CD4-positive, alpha-beta T cell treated with Interleukin-4 for 1 hour (primary cell): ENCODE data around the gene PERCC1.
"Not testable (repeated sequence)": the region's sequence is repeated elsewhere in the genome, so short reads cannot be mapped to it uniquely, and the experiment has no call there.

ENCODE experiments used
- DNase-seq, 2 donors: peaks; one replicate each; pipeline ENCODE4 v3.0.0-alpha.2; 2020 to 2022

PERCC1 gene

DNA sequence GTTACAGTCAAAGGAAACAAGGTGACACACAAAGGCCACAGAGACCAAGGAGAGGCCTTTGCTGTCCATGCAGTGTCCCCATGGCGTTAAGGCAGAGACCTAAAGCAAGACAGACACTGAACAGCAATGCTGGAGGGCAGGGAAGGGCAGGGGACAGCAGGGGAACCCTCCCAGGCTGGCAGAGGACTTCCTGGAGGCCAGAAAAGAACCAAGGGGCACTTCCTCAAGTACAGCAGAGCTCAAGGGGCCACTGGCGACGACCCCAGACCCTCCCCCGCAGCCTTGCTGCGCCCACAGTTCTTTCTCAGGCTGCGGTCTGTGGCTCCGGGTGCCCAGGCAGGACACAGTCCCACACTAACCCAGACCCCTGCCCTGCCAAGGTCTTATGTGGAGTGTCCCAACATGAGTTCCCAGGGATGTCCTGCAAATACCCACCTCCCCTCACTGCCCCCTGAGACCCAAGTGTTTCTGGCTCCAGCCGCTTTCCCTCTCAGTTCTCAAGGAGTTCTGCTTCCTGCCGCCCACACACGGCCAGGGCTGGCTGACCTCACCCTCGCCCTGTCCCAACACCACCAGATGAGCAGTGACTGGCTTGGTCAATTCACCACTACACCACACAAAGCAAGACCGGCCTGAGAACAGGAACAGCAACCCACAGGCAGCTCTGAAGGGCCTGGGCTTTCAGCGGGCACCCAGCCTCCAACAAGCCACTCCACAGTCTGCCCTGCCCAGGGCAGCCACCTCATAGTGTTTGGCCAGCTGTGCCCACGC, 39.8 kb downstream of the PERCC1 start:
- peak in 1 of 2 donors; percentile 52 for DNase-seq

DNA sequence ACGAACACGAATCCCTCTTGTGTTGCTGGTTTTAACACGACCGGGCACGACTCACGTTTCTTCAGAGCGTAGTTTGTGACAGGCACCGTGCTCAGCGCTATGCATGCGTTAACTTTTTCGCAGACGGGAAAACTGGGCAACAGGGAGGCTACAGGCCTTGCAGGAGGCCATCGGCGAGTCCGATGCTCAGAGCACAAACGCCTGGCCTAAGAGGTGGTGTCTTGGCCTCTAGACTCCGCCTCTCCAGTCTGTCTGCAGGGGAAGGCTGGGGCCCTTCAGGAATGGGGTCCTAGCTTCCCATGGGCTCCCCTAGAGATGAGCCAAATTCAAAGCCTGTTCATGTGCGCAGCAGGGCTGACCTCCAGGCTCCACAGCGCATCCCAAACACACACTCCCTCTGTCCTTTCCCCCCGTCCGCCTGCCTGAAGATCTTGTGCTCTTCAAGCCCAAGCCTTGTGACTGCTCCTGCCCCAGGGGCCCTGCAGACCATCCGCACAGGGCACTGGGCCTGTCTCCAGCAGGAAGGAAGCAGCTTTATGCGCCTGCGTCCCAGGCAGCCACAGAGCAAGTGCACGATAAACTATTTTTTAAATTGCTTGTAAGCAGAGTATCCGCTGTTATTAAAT, 40.8 kb downstream of the PERCC1 start:
- no peak for DNase-seq

DNA sequence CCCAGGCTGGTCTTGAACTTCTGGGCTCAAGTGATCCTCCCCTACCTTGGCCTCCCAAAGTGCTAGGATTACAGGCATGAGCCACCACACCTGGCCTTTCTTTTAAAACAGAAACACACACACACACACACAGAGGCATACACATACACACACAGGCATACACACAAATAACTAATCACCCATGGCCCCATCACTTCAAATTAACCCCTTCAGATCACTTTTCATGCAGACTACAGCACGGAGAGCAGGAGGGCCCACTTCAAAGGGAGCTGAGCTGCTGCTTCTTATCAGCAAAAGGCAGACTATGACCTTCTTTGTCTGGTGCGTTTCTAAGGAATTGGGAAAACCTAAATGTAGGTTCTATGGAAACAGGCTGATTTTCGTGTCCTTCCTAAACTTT, 42.1 kb downstream of the PERCC1 start:
- DNase-seq: no peak

DNA sequence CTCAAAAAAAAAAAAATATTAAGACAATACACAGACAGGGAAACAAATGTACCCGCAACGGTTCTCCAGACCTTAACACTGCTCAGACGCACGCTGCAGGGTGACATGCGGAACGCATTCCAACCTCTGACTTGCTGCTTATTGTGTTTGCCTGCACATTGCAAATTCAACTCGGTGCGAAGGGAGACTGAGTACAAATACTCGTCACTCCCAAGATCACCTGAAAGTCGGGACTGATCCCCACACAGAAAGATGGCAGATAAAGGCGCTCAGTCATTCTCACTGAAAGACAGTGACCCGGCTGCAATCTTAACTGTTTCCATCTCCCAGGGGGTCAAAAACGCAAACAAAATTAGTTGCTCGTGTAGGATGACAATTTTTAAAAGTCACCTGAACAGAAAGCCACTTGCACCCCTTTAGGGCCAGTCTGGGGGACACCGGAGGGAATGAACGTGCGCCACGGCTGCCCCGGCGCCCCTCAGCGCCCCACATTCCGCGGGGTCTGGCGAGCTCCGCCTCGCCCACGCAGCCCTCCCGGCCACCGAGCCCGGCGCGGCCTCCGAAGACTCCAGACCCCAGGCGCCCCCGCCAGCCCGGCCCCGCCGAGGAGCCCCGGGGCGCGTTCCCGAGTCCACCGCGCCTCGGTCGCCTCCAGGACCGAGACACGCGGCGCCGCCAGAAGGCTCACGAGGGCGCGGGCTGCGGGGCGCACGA, 43.4 kb downstream of the PERCC1 start:
- no peak for DNase-seq

DNA sequence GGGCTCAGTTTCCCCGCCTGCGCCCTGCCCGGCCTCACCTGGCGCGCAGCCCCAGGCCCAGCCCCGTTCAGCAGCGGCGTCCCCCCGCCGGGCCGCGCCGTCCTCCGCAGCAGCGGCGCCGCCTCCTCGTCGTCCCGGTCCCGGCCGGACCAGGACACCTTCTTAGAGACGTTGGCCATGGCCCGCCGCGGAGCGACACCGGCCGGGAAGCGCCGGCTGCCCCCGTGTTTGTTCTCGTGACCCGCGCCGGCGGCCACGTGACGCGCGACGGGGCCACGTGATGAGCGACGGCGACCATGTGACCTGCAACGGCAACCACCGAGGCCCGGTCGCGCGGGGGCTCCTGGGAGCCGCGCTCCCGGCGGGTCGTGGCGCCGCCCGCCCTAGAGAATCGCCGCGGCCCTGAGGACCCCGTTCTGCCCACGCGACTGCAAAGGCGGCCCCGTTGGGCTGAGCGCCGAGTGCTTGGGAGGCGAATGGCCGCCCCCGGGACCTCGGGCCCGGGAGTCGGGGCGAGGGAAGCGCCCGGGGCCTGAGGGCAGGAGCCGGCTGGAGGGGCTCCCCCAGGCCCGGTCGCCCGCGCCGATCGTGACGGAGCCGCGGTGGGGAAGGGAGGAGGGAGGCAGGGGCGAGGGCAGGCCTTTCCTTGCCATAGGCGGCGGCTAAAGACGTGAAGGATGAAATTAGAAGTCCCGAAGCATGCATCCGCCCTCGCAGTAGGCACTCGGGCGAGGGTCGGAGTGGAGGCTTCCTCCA, 44.1 kb downstream of the PERCC1 start, which contains the start of gene CLCN7:
Gene CLCN7, minus strand, starts transcription at position 233 of the 756 bp plus-strand sequence. Its CDS starts 54 bp downstream, at position 179.
- peak; percentile 84 to 85 for DNase-seq

DNA sequence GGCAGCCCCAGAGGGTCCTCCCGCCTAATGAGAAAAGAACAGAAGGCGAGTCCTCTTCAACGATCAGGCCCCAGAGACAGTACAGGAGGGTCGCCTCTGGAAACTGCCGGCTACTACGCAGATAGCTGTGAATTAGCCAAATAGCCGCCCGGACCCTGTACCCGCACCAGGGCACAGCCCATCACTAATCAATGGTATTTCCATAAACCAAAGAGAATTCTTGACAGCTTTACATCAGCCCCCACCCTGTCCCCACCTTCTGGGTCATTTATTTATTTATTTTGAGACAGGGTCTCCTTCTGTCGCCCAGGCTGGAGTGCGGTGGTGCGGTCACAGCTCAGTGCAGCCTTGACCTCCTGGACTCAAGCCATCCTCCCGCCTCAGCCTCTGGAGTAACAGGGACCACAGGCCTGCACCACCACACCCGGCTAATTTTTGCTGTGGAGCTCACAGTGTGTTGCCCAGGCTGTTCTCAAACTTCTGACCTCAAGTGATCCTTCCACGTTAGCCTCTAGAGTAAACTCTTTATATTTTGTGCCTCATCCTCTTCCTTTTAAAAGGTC, 44.8 kb downstream of the PERCC1 start:
- no peak for DNase-seq

DNA sequence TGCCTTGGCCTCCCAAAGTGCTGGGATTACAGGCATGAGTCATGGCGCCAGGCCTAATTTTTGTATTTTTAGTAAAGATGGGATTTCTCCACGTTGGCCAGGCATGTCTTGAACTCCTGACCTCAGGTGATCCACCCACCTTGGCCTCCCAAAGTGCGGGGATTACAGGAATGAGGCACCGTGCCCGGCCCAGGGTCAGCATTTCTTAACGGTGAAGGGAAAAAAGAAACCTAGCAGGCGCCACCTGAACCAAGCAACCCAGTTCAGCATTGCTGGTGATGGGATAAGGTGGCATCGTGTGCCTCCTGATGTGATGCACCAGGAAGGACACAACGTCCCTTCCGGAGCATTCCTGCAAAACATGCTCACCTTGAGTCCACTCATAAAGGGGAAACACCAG, 46.2 kb downstream of the PERCC1 start:
- DNase-seq: no peak

DNA sequence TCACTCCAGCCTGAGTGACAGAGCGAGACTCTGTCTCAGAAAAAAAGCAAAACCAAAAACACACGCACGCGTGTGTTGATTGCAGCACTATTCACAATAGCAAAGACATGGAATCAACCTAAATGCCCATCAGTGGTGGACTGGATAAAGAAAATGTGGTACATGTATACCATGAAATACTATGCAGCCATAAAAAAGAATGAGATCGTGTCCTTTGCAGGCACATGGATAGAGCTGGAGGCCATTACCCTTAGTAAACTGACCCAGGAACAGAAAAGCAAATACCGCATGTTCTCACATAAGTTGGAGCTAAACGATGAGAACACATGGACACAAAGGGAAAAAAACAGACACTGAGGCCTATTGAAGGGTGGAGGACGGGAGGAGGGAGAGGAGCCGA, 48.1 kb downstream of the PERCC1 start:
- not testable (repeated sequence) for DNase-seq

DNA sequence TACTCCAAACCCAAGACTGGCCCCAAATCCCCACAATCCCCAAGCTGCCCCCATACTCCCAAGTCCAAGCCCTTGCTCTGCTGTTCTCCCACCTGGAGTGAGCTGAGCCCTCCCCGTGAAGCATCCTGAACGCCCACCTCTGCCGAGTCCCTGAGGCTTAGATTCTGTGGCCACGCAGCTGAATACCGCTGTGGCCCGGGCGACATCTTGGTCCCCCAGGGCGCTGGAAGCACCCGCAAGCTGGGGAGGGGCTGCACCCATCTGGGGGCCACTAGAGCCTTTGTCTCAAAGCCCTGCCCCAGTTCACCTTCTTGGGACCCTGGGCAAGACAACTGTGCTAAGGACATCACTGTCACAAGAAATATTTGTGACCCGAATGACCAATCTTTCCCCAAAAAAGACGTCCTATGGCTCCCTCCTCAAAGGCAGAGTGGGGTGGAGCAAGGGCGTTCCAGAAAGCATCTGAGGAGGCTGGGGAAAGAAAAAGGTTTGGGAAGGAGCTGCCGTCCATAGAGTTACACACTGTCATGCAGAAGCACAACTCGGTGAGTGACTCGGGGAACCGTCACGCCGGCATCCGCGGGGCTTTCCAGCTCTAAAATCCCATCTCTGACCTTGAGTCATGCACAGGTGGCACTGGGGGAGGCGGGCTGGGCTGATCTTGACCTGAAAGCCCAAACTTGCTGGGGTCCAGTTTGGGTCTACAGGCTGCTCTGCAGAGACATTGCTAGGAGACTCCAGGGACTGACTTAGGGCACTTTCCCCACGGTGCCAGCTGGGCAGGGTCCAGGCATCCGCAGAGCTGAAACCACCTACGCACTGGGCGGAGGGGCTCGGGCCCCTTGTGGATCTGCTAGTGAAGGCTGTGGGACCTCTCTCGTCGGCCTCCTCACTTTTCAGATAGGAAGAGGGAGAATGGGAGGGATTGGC, 51.3 kb downstream of the PERCC1 start:
- DNase-seq: no peak
